Naive thymus-derived CD4-positive, alpha-beta T cell (primary cell): ENCODE results near the gene NOP16. TPM values are rescaled to one million over a fixed set of nuclear protein-coding genes. Genes with fewer than 3 reads are reported as not detected.

Experiments
- ATAC-seq: fragments of 150-1000 bp; cut with Tn5 transposase; 2 replicates; pipeline ENCODE4 v1.10.0; 2021; ENCODE audit warnings: mild to moderate bottlenecking, moderate library complexity
- CTCF ChIA-PET: fragments of 350-600 bp; sonication (Branson Sonifier 250); formaldehyde crosslinking; loops from one replicate; lab custom pipeline; 2021; ENCODE audit warnings: antibody characterized with exemption; lab: Charles Lee
- POLR2A ChIA-PET: fragments of 350-600 bp; sonication (Branson Sonifier 250); formaldehyde crosslinking; loops from one replicate; lab custom pipeline; 2021; ENCODE audit warnings: antibody characterized with exemption, inconsistent platforms; lab: Charles Lee
- DNase-seq, 9 donors: peaks; one replicate each; pipeline versions ENCODE4 v3.0.0 to v3.0.0-alpha.2; 2020 to 2022; ENCODE audit warnings: mixed read lengths in 1 of 9
- H3K27ac ChIP-seq: one replicate; pipeline ENCODE4 v1.7.0; 2013; ENCODE audit warnings: mild to moderate bottlenecking, low read depth, low read length, moderate library complexity
- H3K27me3 ChIP-seq, 2 donors: one replicate each; pipeline ENCODE4 v1.7.0; 2013; ENCODE audit warnings: low read length in 2 of 2, mild to moderate bottlenecking in 2 of 2, moderate library complexity in 2 of 2; ENCODE audit not compliant: control insufficient read depth in 2 of 2, insufficient read depth in 2 of 2
- H3K36me3 ChIP-seq, 3 experiments: 1 replicate in 2 of 3; 2 replicates in 1 of 3; pipeline ENCODE4 v1.7.0; 2013; ENCODE audit warnings: low read length in 3 of 3, mild to moderate bottlenecking in 3 of 3, moderate library complexity in 1 of 3; ENCODE audit not compliant: insufficient read depth in 3 of 3, control insufficient read depth in 2 of 3
- H3K4me1 ChIP-seq, 2 donors: one replicate each; pipeline ENCODE4 v1.7.0; 2013; ENCODE audit warnings: low read length in 2 of 2, mild to moderate bottlenecking in 2 of 2, moderate library complexity in 1 of 2; ENCODE audit not compliant: control insufficient read depth in 2 of 2, insufficient read depth in 2 of 2
- H3K4me3 ChIP-seq: 2 replicates; pipeline ENCODE4 v1.7.0; 2013; ENCODE audit warnings: mild to moderate bottlenecking, low read length
- H3K9me3 ChIP-seq, 3 experiments: 1 replicate in 2 of 3; 2 replicates in 1 of 3; pipeline ENCODE4 v1.7.0; 2013; ENCODE audit warnings: low read length in 3 of 3; ENCODE audit not compliant: control insufficient read depth in 2 of 3
- H3K27ac Mint-ChIP-seq, 9 donors: one replicate each; pipeline ENCODE4 v1.8.0; 2020 to 2022; ENCODE audit warnings: mixed read lengths in 9 of 9, mild to moderate bottlenecking in 8 of 9, moderate library complexity in 5 of 9, inconsistent platforms in 2 of 9
- H3K27me3 Mint-ChIP-seq, 5 donors: one replicate each; pipeline ENCODE4 v1.8.0; 2021 to 2022; ENCODE audit warnings: mixed read lengths in 5 of 5, mild to moderate bottlenecking in 1 of 5
- H3K36me3 Mint-ChIP-seq, 5 donors: one replicate each; pipeline ENCODE4 v1.8.0; 2020 to 2022; ENCODE audit warnings: mixed read lengths in 5 of 5, mild to moderate bottlenecking in 3 of 5, inconsistent platforms in 1 of 5
- H3K4me1 Mint-ChIP-seq, 7 donors: one replicate each; pipeline ENCODE4 v1.8.0; 2020 to 2022; ENCODE audit warnings: mixed read lengths in 7 of 7, mild to moderate bottlenecking in 3 of 7, inconsistent platforms in 1 of 7
- H3K4me3 Mint-ChIP-seq, 10 donors: one replicate each; pipeline ENCODE4 v1.8.0; 2020 to 2022; ENCODE audit warnings: mild to moderate bottlenecking in 10 of 10, mixed read lengths in 10 of 10, moderate library complexity in 6 of 10, inconsistent platforms in 2 of 10
- H3K9me3 Mint-ChIP-seq, 11 donors: one replicate each; pipeline ENCODE4 v1.8.0; 2020 to 2022; ENCODE audit warnings: mixed read lengths in 11 of 11, mild to moderate bottlenecking in 4 of 11, inconsistent platforms in 1 of 11, moderate library complexity in 1 of 11
- intact Hi-C, 2 donors: fragments of 100-400 bp; cut with micrococcal nuclease; formaldehyde crosslinking; loops; one replicate each; pipeline ENCODE4 v1.15.1; 2023
- polyA plus RNA-seq, 2 donors: library from polyadenylated mRNA; unstranded; fragments of 300-500 nt; fragmentation: Illumina TruSeq; gene quantifications; one replicate each; pipeline ENCODE4 v1.2.3, GENCODE V29; 2021
- total RNA-seq, 6 experiments: library from RNA in 5 of 6; stranded (reverse) in 5 of 6; gene quantifications; 1 replicate in 5 of 6; 2 replicates in 1 of 6; pipeline ENCODE4 v1.2.3 and lab custom pipeline; 2021 to 2026

NOP16 gene
- total and polyA plus RNA-seq, 7 experiments from 2014 or later, result 12.8 to 42.2 (median 22.3) TPM

GRCh38 chr5:176397736-176398420 lies 9.5 kb upstream of the NOP16 start:
- Mint-ChIP-seq H3K4me3 (no peak overlapping the region), H3K27ac (peak overlapping the region in 2 of 9 donors; percentile 19 to 51), H3K9me3 (no peaks in the 10 kb centered on the region), H3K4me1 (no peaks in the 10 kb centered on the region), H3K27me3 (no peaks in the 10 kb centered on the region), H3K36me3 (peaks cover 0 to 21% (median 0%) of the 10 kb centered on the region in 5 donors)
- H3K27me3 ChIP-seq, result no peaks in the 10 kb centered on the region
- intact Hi-C loops, result no loop called here
- ChIA-PET POLR2A (no interaction called here), CTCF (no interaction called here)
- H3K4me1 ChIP-seq, result no peaks in the 10 kb centered on the region
- no peak for ATAC-seq
- no peak for DNase-seq
- H3K9me3 ChIP-seq, result no peaks in the 10 kb centered on the region
- peaks cover 0 to 39% (median 0%) of the 10 kb centered on the region in 3 experiments for H3K36me3 ChIP-seq
- no peak overlapping the region for H3K27ac ChIP-seq
- no peak overlapping the region for H3K4me3 ChIP-seq

GRCh38 chr5:176396330-176396729 lies 7.9 kb upstream of the NOP16 start:
- Histone ChIP-seq H3K36me3 (peaks cover 0 to 46% (median 0%) of the 10 kb centered on the region in 3 experiments), H3K4me1 (no peaks in the 10 kb centered on the region), H3K27me3 (no peaks in the 10 kb centered on the region), H3K4me3 (no peak overlapping the region), H3K9me3 (no peaks in the 10 kb centered on the region), H3K27ac (no peak overlapping the region)
- ChIA-PET POLR2A (interaction anchor here (0.6 kb wide), 1 partner anchor 122 kb away, joined by 3 read pairs; no protein-coding TSS in a partner anchor), CTCF (no interaction called here)
- H3K36me3 Mint-ChIP-seq, result peaks cover 0 to 17% (median 0%) of the 10 kb centered on the region in 5 donors
- no peaks in the 10 kb centered on the region for H3K9me3 Mint-ChIP-seq
- peak overlapping the region in 3 of 9 donors; percentile 35 to 62 (median 58) for H3K27ac Mint-ChIP-seq
- intact Hi-C loops, result no loop called here
- no peaks in the 10 kb centered on the region for H3K27me3 Mint-ChIP-seq
- peaks cover 0 to 3% (median 0%) of the 10 kb centered on the region in 7 donors for H3K4me1 Mint-ChIP-seq
- DNase-seq (no peak), ATAC-seq (no peak)
- no peak overlapping the region for H3K4me3 Mint-ChIP-seq

- Mint-ChIP-seq H3K4me1 (peaks cover 0 to 6% (median 0%) of the 10 kb centered on the region in 7 donors), H3K36me3 (peaks cover 0 to 17% (median 0%) of the 10 kb centered on the region in 5 donors)
- POLR2A ChIA-PET, result interaction anchor here (0.6 to 0.9 kb wide), 2 partner anchors 52 to 252 kb away, joined by 3 to 4 read pairs; no protein-coding TSS in a partner anchor
Observed at GRCh38 chr5:176394881-176395675, 6.7 kb upstream of the NOP16 start.

GRCh38 chr5:176394096-176394495 lies 5.7 kb upstream of the NOP16 start:
- ChIA-PET POLR2A (interaction anchor here (1.1 kb wide), 1 partner anchor 144 kb away, joined by 3 read pairs; no protein-coding TSS in a partner anchor), CTCF (no interaction called here)
- ATAC-seq (no peak), DNase-seq (no peak)
- H3K27ac Mint-ChIP-seq, result peak overlapping the region in 1 of 9 donors; percentile 32
- H3K27me3 Mint-ChIP-seq, result no peaks in the 10 kb centered on the region
- no peak overlapping the region for H3K4me3 Mint-ChIP-seq
- intact Hi-C loops, result no loop called here
- Histone ChIP-seq H3K4me1 (peaks cover 6 to 7% of the 10 kb centered on the region in 2 donors), H3K27me3 (no peaks in the 10 kb centered on the region), H3K4me3 (no peak overlapping the region), H3K9me3 (no peaks in the 10 kb centered on the region), H3K36me3 (peaks cover 0 to 46% (median 0%) of the 10 kb centered on the region in 3 experiments), H3K27ac (no peak overlapping the region)
- H3K36me3 Mint-ChIP-seq, result peaks cover 0 to 17% (median 0%) of the 10 kb centered on the region in 5 donors
- H3K9me3 Mint-ChIP-seq, result peaks cover 0 to 1% (median 0%) of the 10 kb centered on the region in 11 donors
- peaks cover 0 to 9% (median 4%) of the 10 kb centered on the region in 7 donors for H3K4me1 Mint-ChIP-seq

More at GRCh38 chr5:176394881-176395675, 6.7 kb upstream of the NOP16 start:
- intact Hi-C loops, result no loop called here
- no peaks in the 10 kb centered on the region for H3K4me1 ChIP-seq
- no peaks in the 10 kb centered on the region for H3K9me3 ChIP-seq
- no peak overlapping the region for H3K4me3 ChIP-seq
- ATAC-seq, result no peak
- Mint-ChIP-seq H3K9me3 (no peaks in the 10 kb centered on the region), H3K4me3 (no peak overlapping the region), H3K27ac (peak overlapping the region in 1 of 9 donors; percentile 22), H3K27me3 (no peaks in the 10 kb centered on the region)
- H3K36me3 ChIP-seq, result peaks cover 0 to 46% (median 0%) of the 10 kb centered on the region in 3 experiments
- DNase-seq, result no peak
- no peak overlapping the region for H3K27ac ChIP-seq
- H3K27me3 ChIP-seq, result no peaks in the 10 kb centered on the region
- CTCF ChIA-PET, result no interaction called here

GRCh38 chr5:176392526-176392925 lies 4.1 kb upstream of the NOP16 start:
- Mint-ChIP-seq H3K9me3 (peaks cover 0 to 1% (median 0%) of the 10 kb centered on the region in 11 donors), H3K27ac (peak overlapping the region in 1 of 9 donors; percentile 21), H3K4me3 (no peak overlapping the region), H3K36me3 (peaks cover 0 to 11% (median 0%) of the 10 kb centered on the region in 5 donors), H3K27me3 (no peaks in the 10 kb centered on the region), H3K4me1 (peaks cover 5 to 22% (median 14%) of the 10 kb centered on the region in 7 donors)
- DNase-seq (no peak), ATAC-seq (no peak)
- POLR2A ChIA-PET, result interaction anchor here (1.0 to 2.9 kb wide), 3 partner anchors 23 to 143 kb away, joined by 3 to 10 read pairs (median 4); partner anchors contain the start of gene KIAA1191
- no peak overlapping the region for H3K4me3 ChIP-seq
- no peaks in the 10 kb centered on the region for H3K27me3 ChIP-seq
- peaks cover 10 to 12% of the 10 kb centered on the region in 2 donors for H3K4me1 ChIP-seq
- H3K9me3 ChIP-seq, result no peaks in the 10 kb centered on the region
- no peak overlapping the region for H3K27ac ChIP-seq
- CTCF ChIA-PET, result no interaction called here
- peaks cover 0 to 43% (median 0%) of the 10 kb centered on the region in 3 experiments for H3K36me3 ChIP-seq
- intact Hi-C loops, result no loop called here

- H3K9me3 Mint-ChIP-seq, result peaks cover 0 to 1% (median 0%) of the 10 kb centered on the region in 11 donors
- DNase-seq (no peak), ATAC-seq (no peak)
- peaks cover 0 to 38% (median 0%) of the 10 kb centered on the region in 3 experiments for H3K36me3 ChIP-seq
- no peaks in the 10 kb centered on the region for H3K9me3 ChIP-seq
- no peak overlapping the region for H3K4me3 ChIP-seq
- peaks cover 0 to 10% (median 0%) of the 10 kb centered on the region in 5 donors for H3K36me3 Mint-ChIP-seq
- H3K4me1 ChIP-seq, result peaks cover 15 to 17% of the 10 kb centered on the region in 2 donors
- intact Hi-C loops, result no loop called here
- H3K27me3 Mint-ChIP-seq, result no peaks in the 10 kb centered on the region
- H3K27ac ChIP-seq, result no peak overlapping the region
- ChIA-PET CTCF (interaction anchor here (0.7 kb wide), 1 partner anchor 175 kb away, joined by 3 read pairs; no protein-coding TSS in a partner anchor), POLR2A (interaction anchor here (1.0 to 2.9 kb wide), 4 partner anchors 24 to 145 kb away, joined by 3 to 10 read pairs (median 5); partner anchors contain the start of genes KIAA1191 and RNF44)
- H3K27me3 ChIP-seq, result no peaks in the 10 kb centered on the region
- peak overlapping the region in 2 of 9 donors; percentile 21 to 75 for H3K27ac Mint-ChIP-seq
- no peak overlapping the region for H3K4me3 Mint-ChIP-seq
- peaks cover 10 to 28% (median 19%) of the 10 kb centered on the region in 7 donors for H3K4me1 Mint-ChIP-seq
Observed at GRCh38 chr5:176391999-176392398, 3.6 kb upstream of the NOP16 start.
